Pancreas (tissue), 10 donors: Measurements from ENCODE around the gene DTNB. TPM values are rescaled to one million over a fixed set of nuclear protein-coding genes. Genes with fewer than 3 reads are reported as not detected.
A peak's percentile ranks its signal among the peaks of the same experiment; 100 is the strongest.

Source experiments
- ATAC-seq, 4 donors: fragments of 200-7000 bp; cut with Tn5 transposase; one replicate each; pipeline versions ENCODE4 v1.8.0 to v1.9.1; 2020; ENCODE audit warnings: mild to moderate bottlenecking in 4 of 4, moderate library complexity in 4 of 4
- DNase-seq, 6 donors: peaks; one replicate each; pipeline ENCODE4 v3.0.0-alpha.2; 2020
- FAIRE-seq: peaks from 2 replicates; lab custom pipeline; 2012; peaks lifted over from hg19 to GRCh38; lab: Jason Lieb, UNC
- H3K27ac ChIP-seq, 4 donors: fragments of 200-600 bp; sonication (generic); 1 replicate in 3 of 4; 2 replicates in 1 of 4; pipeline versions ENCODE4 v1.5.0 to v1.8.0; 2020
- H3K27me3 ChIP-seq, 4 donors: fragments of 200-600 bp; one replicate each; pipeline ENCODE4 v1.8.0; 2021
- H3K36me3 ChIP-seq, 3 donors: fragments of 200-600 bp; sonication (generic) in 1 of 3; one replicate each; pipeline versions ENCODE4 v1.5.0 to v1.8.0; 2020 to 2021
- H3K4me1 ChIP-seq, 3 donors: fragments of 200-600 bp; one replicate each; pipeline ENCODE4 v1.8.0; 2021
- H3K4me3 ChIP-seq, 4 donors: fragments of 200-600 bp; sonication (generic) in 2 of 4; one replicate each; pipeline versions ENCODE4 v1.5.0 to v1.8.0; 2020 to 2021
- H3K9me3 ChIP-seq, 4 donors: fragments of 200-600 bp; one replicate each; pipeline ENCODE4 v1.8.0; 2021
- CTCF ChIP-seq, 4 donors: fragments of 200-600 bp; sonication (generic) in 3 of 4; IDR thresholded peaks; one replicate each; pipeline versions ENCODE4 v1.5.0 to v1.8.0; 2021; ENCODE audit warnings: antibody characterized with exemption in 4 of 4
- WGBS, 2 donors: extraction: QIAGEN DNeasy Blood & Tissue Kit; methylation state at CpG; one replicate each; pipeline ENCODE4 v1.1.7; 2013; 5-methylcytosine and 5-hydroxymethylcytosine counted together
- intact Hi-C, 3 donors: fragments of 100-400 bp; cut with DNase I; formaldehyde crosslinking; loops; one replicate each; pipeline versions ENCODE4 v1.11.1 to v1.14.2; 2022
- polyA plus RNA-seq, 2 donors: library from polyadenylated mRNA; stranded (reverse); fragments of 200-250 nt; gene quantifications; one replicate each; pipeline ENCODE4 v1.2.3, GENCODE V29; 2013
- total RNA-seq, 6 donors: library from RNA; stranded (reverse); fragmentation: NEBNext Ultra II Directional in 4 of 6; extraction: Animal tissue kit (Norgen Biotek cat#: 25700) in 4 of 6; gene quantifications; one replicate each; pipeline versions ENCODE4 v1.2.1 to v1.2.4, GENCODE V29; 2021 to 2023
- donor health status: healthy with polysubstance abuse.
- donor health status: DM: no; HTN: no; CAD: no; lungs with moderate emphysema.
- donor health status: DM: no; HTN: no; CAD: no.
- donor health status: control.
- donor health status: control.
- donor health status: Bipolar disorder and iron deficiency.
- donor health status: DM: yes; HTN: yes; CAD: no.
- donor health status: DM: no; HTN: no; CAD: no.
- donor health status: DM: no; HTN: no; CAD: no.
- donor health status: DM: yes; HTN: yes; CAD: no.

Gene DTNB
- total and polyA plus RNA-seq, 8 donors, result 10.8 to 27.8 (median 15.1) TPM

- no peak overlapping the region for H3K27ac ChIP-seq
- no peak overlapping the region for H3K4me3 ChIP-seq
- no peak for FAIRE-seq
- TF ChIP-seq CTCF (IDR thresholded peaks at IDR 0.05), result no peak
- H3K27me3 ChIP-seq, result no peaks in the 10 kb centered on the region
- no peaks in the 10 kb centered on the region for H3K36me3 ChIP-seq
- intact Hi-C loops, result no loop called here
- H3K9me3 ChIP-seq, result no peaks in the 10 kb centered on the region
- WGBS, 2 donors, result 97 to 98% methylated on average over 2 of the region's 2 CpGs
- H3K4me1 ChIP-seq, result no peaks in the 10 kb centered on the region
- no peak for DNase-seq
- no peak for ATAC-seq
Measured at GRCh38 chr2:25598332-25598731, 75.0 kb downstream of the DTNB start.

DNA sequence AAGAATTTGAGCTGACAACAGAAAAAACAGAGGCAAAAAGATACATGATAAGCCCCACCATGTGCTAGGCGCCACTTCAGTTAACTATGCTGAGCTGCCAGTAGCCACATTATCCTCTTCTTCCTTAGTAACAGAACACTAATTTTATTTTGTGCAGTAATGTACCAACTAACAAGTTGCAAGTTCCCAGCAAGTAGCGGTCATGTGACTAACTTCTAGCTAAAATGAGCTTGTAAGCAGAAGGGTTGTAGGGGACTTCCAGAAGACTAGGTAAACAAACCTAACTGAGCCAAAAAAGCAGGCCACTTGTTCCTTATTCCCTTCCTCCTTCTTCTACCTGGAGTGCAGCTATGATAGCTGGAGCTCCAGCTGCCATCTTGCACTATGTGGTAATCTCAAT lies 75.5 kb downstream of the DTNB start:
- intact Hi-C loops, result no loop called here
- Histone ChIP-seq H3K4me1 (no peaks in the 10 kb centered on the region), H3K27ac (no peak overlapping the region), H3K27me3 (no peaks in the 10 kb centered on the region), H3K36me3 (no peaks in the 10 kb centered on the region), H3K9me3 (no peaks in the 10 kb centered on the region), H3K4me3 (no peak overlapping the region)
- WGBS, 2 donors, result 100% methylated on average over 2 of the region's 2 CpGs
- TF ChIP-seq CTCF (IDR thresholded peaks at IDR 0.05), result no peak
- ATAC-seq, result peak in 1 of 4 donors; percentile 12
- no peak for DNase-seq
- no peak for FAIRE-seq

DNA sequence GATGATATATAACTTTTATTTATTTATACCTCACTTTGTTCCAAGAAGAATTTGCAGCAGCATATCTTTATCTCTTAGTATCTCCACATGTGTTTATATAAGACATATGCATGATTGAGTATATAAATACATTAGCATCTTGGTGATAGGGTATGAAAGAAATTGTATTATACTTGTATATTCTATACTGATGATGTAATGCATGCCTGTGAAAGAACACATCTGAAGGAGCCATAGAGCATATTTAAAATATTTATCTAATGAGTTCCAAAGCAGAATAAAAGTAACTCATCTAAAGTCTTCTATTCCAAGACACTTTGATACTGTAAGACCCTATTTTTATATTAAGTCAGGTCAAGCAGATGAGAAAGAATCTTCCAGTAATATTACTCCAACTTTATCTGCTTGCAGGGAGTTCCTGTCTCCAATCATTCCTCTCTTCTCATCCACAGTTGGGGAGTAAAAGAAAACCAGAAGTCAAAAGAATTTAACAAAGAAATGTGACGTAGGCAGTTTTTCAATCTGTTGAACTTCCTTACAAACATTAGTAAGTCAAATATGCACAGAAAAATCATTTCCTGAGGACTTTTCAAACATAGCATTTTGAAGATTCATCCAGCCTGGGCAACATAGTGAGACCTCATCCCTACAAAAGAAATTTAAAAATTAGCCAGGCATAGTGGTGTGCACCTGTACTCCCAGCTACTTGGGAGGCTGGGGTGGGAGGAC lies 76.7 kb downstream of the DTNB start:
- Histone ChIP-seq H3K27ac (no peak overlapping the region), H3K36me3 (no peaks in the 10 kb centered on the region), H3K9me3 (no peaks in the 10 kb centered on the region), H3K4me1 (no peaks in the 10 kb centered on the region), H3K4me3 (no peak overlapping the region), H3K27me3 (no peaks in the 10 kb centered on the region)
- FAIRE-seq (no peak), DNase-seq (no peak), ATAC-seq (no peak)
- intact Hi-C loops, result no loop called here
- no peak for TF ChIP-seq CTCF (IDR thresholded peaks at IDR 0.05)
- 84 to 89% methylated on average over 1 of the region's 1 CpG for WGBS, 2 donors

DNA sequence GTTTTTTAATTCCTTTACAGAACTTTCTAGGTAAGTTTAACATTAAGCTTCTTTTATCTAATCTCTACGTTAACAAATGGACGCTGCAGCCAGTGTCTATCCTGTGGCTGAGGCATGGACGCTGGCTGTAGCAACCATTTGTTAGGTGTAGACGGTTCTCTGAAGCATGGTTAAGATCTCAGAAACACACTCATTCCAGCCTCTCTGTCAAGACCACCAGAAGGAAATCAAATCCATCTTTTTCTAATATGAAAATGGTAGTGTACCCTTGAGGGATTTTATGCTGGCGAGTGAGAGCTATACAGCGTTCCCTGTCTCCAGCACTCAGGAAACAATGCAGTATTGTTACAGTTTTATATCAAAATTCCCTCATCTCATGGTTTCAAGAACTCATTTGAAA lies 78.0 kb downstream of the DTNB start:
- Histone ChIP-seq H3K27ac (no peak overlapping the region), H3K4me3 (no peak overlapping the region), H3K9me3 (no peaks in the 10 kb centered on the region), H3K36me3 (no peaks in the 10 kb centered on the region), H3K4me1 (no peaks in the 10 kb centered on the region), H3K27me3 (no peaks in the 10 kb centered on the region)
- ATAC-seq (no peak), FAIRE-seq (no peak), DNase-seq (no peak)
- intact Hi-C loops, result no loop called here
- 74 to 77% methylated on average over 6 of the region's 6 CpGs for WGBS, 2 donors
- no peak for TF ChIP-seq CTCF (IDR thresholded peaks at IDR 0.05)

DNA sequence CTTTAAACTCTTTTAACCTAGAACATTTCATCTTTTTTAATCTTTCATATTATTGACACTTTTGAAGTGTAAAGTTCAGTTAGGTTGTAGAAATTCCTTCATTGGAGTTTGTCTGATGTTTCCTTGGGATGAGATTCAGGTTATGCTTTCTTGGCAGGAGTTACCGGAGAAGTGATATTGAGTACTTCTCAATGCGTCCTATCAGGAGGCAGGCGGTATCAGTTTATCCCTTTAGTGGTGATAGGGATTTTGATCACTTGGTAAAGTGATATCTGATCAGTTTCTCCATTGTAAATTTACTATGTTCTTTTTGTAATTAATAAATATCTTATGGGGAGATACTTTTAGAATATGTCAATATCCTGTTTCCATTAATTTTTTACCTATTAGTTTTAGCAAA lies 78.4 kb downstream of the DTNB start:
- 85 to 88% methylated on average over 3 of the region's 3 CpGs for WGBS, 2 donors
- no peak for FAIRE-seq
- intact Hi-C loops, result no loop called here
- H3K4me1 ChIP-seq, result no peaks in the 10 kb centered on the region
- H3K4me3 ChIP-seq, result no peak overlapping the region
- H3K9me3 ChIP-seq, result no peaks in the 10 kb centered on the region
- no peak for DNase-seq
- H3K27ac ChIP-seq, result no peak overlapping the region
- H3K36me3 ChIP-seq, result no peaks in the 10 kb centered on the region
- H3K27me3 ChIP-seq, result no peaks in the 10 kb centered on the region
- no peak for ATAC-seq
- no peak for TF ChIP-seq CTCF (IDR thresholded peaks at IDR 0.05)
